Measurements from ENCODE around the gene C22orf39.

Gene C22orf39

GRCh38 chr22:19477321-19478044 lies 30.0 kb upstream of the C22orf39 start:
- no peak for DNase-seq (ENCODE audit: low read depth in 4 of 4, low spot score in 1 of 4)

DNA sequence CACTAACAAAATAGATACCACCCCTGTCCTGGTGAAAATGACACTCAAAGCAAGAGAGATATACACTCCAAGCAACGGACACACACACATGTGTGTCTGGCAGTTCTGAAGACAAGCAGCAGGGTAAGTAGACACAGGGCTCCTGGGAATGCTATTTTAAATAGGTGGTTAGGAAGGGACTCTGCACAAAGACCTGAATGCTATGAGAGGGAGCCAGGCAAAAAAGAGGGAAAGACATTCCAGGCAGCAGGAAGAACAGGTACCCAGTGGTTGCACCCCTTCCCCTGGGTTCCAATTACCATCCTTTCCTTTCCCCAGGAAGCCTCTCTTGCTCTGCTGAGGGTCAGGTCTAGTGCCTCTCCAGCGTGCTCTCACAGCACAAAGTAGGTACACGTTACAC lies 28.5 kb upstream of the C22orf39 start:
- DNase-seq (ENCODE audit: low read depth in 4 of 4, low spot score in 1 of 4): no peak

GRCh38 chr22:19473578-19473977 lies 26.1 kb upstream of the C22orf39 start:
- no peak for DNase-seq (ENCODE audit: low read depth in 4 of 4, low spot score in 1 of 4)

DNA sequence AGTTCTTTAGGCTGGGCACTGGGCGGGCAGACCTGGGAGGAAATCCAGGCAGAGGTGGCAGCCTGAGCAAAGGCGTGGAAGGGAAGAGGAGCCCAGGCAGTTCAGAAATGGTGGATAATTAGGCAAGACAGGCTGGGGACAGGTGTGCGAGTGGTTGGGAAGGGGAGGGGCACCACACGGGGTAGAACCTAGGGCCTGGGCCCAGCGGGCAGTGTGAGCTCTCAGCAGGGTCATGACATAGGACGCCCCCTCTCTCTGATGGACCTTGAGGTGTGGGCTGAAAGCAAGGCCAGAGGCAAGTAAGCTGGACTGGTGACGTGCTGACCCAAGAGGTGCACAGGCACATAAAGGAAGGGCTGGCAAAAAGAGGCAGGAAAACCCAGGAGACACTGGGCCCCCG lies 24.7 kb upstream of the C22orf39 start:
- no peak for DNase-seq (ENCODE audit: low read depth in 4 of 4, low spot score in 1 of 4)

DNA sequence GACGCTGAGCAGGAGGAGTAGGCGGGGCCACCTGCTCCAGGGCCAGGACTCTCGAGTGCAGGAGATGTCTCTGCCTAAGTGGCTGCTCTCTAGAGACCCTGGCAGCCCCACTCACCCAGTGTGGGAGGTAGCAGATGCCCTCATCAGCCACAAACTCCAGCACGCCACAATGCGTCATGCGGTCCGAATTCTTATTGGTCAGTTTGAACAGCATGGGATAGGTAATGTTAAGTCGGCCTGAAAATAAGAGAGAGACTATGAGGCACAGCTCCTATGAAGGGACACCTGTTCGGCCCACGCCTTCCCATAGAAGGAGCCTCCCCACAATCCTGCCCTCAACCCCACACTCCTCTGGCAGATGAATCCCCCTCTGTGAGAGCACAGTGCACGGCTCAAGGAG lies 24.1 kb upstream of the C22orf39 start:
- no peak for DNase-seq (ENCODE audit: low read depth in 4 of 4, low spot score in 1 of 4)

GRCh38 chr22:19470010-19470409 lies 22.5 kb upstream of the C22orf39 start:
- no peak for DNase-seq (ENCODE audit: low read depth in 4 of 4, low spot score in 1 of 4)

DNA sequence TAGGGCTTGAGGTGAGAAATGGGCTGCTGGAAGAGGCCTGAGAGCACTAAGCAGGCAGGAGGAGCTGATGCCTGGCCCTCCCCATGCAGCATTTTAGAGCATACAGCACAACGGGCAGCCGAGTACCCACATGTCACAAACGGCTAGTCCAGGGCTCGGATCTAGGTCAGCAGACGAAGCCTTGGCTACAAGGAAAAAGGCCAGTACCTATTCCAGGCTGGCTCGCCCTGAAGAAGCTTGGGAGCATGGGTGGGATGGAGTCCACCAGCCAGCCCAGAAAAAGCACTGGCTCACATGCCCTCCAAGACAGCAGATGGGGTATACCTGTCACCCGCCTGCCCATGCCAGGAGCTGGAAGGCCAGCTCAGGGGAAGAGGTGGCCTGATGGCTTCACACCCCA lies 21.9 kb upstream of the C22orf39 start:
- no peak for DNase-seq (ENCODE audit: low read depth in 4 of 4, low spot score in 1 of 4)

- DNase-seq (ENCODE audit: low read depth in 4 of 4, low spot score in 1 of 4): no peak
These were observed 20.4 kb upstream of the C22orf39 start for GRCh38 chr22:19467912-19468311.

- DNase-seq (ENCODE audit: low read depth in 4 of 4, low spot score in 1 of 4): no peak
These were observed 19.6 kb upstream of the C22orf39 start for GRCh38 chr22:19466848-19467752.

DNA sequence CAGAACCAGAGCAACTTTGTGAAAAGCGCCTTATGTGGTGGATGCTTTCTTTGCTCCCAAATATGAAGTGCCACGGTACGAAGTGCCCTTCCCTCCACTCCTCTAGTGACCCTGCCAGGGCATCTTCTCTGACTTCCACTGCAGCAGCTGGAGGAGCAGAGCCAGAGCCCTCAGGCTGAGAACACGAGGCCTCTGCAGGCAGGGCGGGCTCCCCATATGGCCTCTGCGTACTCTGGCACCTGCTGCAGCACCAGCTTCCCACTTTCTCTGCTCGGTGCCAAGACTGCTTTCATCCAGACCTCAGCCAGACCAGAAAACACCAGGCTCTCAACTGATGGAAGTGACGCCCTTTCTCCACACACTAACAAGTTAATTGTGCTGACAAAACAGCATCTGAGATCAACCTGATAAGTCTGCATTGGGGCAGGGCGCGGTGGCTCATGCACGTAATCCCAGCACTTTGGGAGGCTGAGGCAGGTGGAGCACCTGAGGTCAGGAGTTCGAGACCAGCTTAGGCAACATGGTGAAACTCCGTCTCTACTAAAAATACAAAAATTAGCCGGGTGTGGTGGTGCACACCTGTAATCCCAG lies 18.7 kb upstream of the C22orf39 start:
- no peak for DNase-seq (ENCODE audit: low read depth in 4 of 4, low spot score in 1 of 4)

DNA sequence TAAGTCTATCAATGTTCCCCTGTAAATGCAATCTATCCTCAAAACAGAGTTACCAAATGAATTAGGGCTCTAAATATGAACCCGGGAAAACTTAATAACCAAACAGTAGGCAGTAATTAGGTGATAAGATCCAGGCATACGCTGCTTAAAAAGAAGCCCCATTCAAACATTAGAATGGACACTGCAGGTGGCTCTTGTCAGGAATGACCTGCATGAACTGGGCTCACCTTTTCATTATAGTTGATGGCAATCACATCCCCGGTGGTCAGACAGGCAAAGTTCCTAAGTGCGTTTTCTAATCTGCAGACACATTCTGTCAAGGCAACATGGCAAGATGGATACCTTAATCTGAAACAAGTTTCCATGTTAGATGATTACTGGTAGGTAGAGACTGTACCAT lies 17.5 kb upstream of the C22orf39 start:
- DNase-seq (ENCODE audit: low read depth in 4 of 4, low spot score in 1 of 4): no peak

- DNase-seq (ENCODE audit: low read depth in 4 of 4, low spot score in 1 of 4): no peak
These were observed 17.0 kb upstream of the C22orf39 start for GRCh38 chr22:19464546-19464945.

- DNase-seq (ENCODE audit: low read depth in 4 of 4, low spot score in 1 of 4): no peak
These were observed 16.3 kb upstream of the C22orf39 start for GRCh38 chr22:19463491-19464469.

DNA sequence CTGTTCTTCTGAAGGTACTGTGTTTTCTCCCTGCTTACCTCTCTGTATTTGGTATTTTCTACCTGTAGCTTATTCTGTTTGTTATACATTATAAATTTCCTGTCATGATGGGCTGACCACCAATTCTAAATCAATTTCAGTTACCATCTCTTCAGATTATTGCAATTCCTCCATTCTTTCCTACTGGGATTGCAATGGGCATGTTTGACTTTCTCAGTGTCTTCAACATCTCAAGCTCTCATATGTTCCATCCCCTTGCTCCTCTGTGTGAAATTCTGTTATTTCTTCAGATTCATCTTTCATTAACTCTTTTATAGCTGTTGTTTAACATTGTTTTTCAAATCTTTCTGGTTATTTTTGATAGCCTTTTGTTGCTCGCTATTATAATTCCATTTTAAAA lies 15.5 kb upstream of the C22orf39 start:
- no peak for DNase-seq (ENCODE audit: low read depth in 4 of 4, low spot score in 1 of 4)

DNA sequence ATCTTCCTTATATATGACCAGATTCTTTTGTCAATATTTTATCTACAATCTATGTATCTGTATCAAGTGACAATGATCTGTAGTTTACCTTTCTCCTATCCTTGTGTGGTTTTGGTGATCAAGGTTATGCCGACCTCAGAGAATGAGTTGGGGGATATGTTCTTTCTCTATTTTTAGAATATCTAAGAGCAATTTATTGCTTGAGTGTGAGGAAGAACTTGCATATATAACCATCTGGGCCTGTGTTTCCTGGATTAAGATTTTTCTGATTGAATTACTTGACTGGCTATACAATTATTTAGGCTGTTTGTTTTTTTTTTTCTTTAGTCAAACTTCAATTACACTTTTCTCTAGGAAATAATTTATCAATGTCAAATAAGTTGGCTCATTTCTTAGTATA lies 14.0 kb upstream of the C22orf39 start:
- DNase-seq (ENCODE audit: low read depth in 4 of 4, low spot score in 1 of 4): no peak

DNA sequence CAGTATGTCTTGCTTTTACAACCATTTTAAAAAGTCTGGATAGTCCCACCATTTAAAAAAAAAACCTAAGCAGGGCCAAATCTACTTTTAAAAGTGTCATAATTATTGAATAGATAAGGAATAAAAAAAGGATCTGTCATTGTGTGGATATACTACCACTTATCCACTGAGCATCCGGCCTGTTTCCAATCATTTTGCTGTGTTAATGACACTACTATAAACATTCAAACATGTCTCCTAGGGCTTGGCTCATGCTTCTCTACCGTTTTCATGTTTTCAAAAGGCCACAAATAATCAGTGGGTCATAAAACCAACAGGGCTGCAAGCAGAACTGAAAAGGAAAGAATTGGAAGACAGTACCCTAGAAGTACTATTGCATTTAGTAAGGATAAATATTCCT lies 12.5 kb upstream of the C22orf39 start:
- DNase-seq (ENCODE audit: low read depth in 4 of 4, low spot score in 1 of 4): no peak

- no peak for DNase-seq (ENCODE audit: low read depth in 4 of 4, low spot score in 1 of 4)
These were observed 10.4 kb upstream of the C22orf39 start for GRCh38 chr22:19457828-19458428.

DNA sequence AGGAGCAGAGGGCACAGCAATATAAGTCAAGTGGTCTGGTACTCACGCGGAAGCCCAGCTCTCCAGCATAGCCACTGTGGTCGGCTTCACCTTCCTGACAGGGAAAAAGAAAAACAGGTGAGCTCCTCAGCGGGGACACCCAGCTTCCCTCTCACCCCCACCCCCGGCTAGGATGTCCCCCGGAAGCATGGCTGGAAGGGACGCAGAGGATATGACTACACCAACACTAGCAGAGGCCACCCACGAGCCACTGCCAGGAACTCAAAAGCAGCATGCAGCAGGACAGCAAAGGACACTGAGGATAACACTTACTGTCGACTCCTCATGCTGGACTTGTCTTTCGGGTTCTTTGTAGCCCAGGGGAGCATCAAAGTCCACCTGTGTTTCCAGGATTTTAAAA lies 9.0 kb upstream of the C22orf39 start:
- DNase-seq (ENCODE audit: low read depth in 4 of 4, low spot score in 1 of 4): no peak

GRCh38 chr22:19455585-19456370 lies 8.3 kb upstream of the C22orf39 start:
- no peak for DNase-seq (ENCODE audit: low read depth in 4 of 4, low spot score in 1 of 4)

DNA sequence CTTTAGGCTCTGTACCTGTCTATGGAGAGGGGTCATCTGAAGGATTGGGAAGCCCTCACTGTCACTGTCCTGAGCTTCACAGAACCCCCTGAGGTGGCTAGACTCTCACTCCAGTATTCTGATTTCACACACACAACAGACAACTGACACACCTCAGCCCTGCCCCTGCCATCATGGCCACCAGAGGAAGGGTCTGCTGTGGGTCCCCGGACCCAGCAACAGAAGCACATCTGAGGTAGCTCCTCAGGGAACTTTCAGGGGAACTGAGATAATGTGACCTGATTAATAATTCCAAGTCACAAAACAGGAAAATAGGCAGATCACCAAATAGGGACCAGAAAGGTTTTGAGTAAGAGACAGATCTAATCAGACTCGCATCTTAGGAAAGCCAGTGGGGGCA lies 7.5 kb upstream of the C22orf39 start:
- no peak for DNase-seq (ENCODE audit: low read depth in 4 of 4, low spot score in 1 of 4)

All from stimulated activated CD4-positive, alpha-beta T cell treated with anti-CD3 and anti-CD28 coated beads, Interleukin-1b, Interleukin-23, amount 100 ng/mL, for 24 hours (primary cell).